Measurements from ENCODE around the gene NLGN1.

GRCh38 chr3:174268061-174268460, 870.5 kb downstream of the NLGN1 start:
- TF ChIP-seq EP300 (IDR thresholded peaks at IDR 0.05), result no peak
- TF ChIP-seq CTCF (IDR thresholded peaks at IDR 0.05), result no peak
